Medulla oblongata (tissue), 1 donor: Measurements from ENCODE around the gene ACSS1.
A peak's percentile ranks its signal among the peaks of the same experiment; 100 is the strongest.

Experiments used
- DNase-seq: peaks from one replicate; pipeline ENCODE4 v3.0.0-alpha.2; 2015; ENCODE audit errors: extremely low spot score

Gene ACSS1

GRCh38 chr20:24972341-24972740 lies 85.6 kb downstream of the ACSS1 start:
- DNase-seq: no peak

- no peak for DNase-seq
Observed at GRCh38 chr20:24971376-24972101, 86.4 kb downstream of the ACSS1 start.

GRCh38 chr20:24970754-24971153 lies 87.2 kb downstream of the ACSS1 start:
- peak; percentile 42 for DNase-seq

- no peak for DNase-seq
Observed at GRCh38 chr20:24970030-24970553, 87.8 kb downstream of the ACSS1 start.

GRCh38 chr20:24969186-24970029 lies 88.5 kb downstream of the ACSS1 start:
- DNase-seq: no peak

- DNase-seq: no peak
Observed at GRCh38 chr20:24968278-24968800, 89.6 kb downstream of the ACSS1 start.

GRCh38 chr20:24966317-24967012 lies 91.5 kb downstream of the ACSS1 start:
- DNase-seq: no peak

- DNase-seq: no peak
Observed at GRCh38 chr20:24965065-24965919, 92.6 kb downstream of the ACSS1 start.

GRCh38 chr20:24964506-24964840 lies 93.5 kb downstream of the ACSS1 start:
- no peak for DNase-seq

GRCh38 chr20:24963672-24964505 lies 94.0 kb downstream of the ACSS1 start:
- no peak for DNase-seq

- no peak for DNase-seq
Observed at GRCh38 chr20:24962510-24962909, 95.4 kb downstream of the ACSS1 start.

- no peak for DNase-seq
Observed at GRCh38 chr20:24962182-24962492, 95.8 kb downstream of the ACSS1 start.

GRCh38 chr20:24961384-24962181 lies 96.4 kb downstream of the ACSS1 start:
- DNase-seq: no peak

GRCh38 chr20:24960861-24961260 lies 97.1 kb downstream of the ACSS1 start:
- no peak for DNase-seq

GRCh38 chr20:24960302-24960801 lies 97.6 kb downstream of the ACSS1 start:
- no peak for DNase-seq

- DNase-seq: no peak
Observed at GRCh38 chr20:24959591-24960301, 98.2 kb downstream of the ACSS1 start.

GRCh38 chr20:24958506-24959385 lies 99.2 kb downstream of the ACSS1 start:
- no peak for DNase-seq
